ENCODE data around the gene MIS18A. TPM values are rescaled to one million over a fixed set of nuclear protein-coding genes. Genes with fewer than 3 reads are reported as not detected.

MIS18A gene
- total and polyA plus RNA-seq, 2 donors (not counting 1 experiment from before 2014, with no cell fraction given), result 4.0 to 7.6 TPM

DNA sequence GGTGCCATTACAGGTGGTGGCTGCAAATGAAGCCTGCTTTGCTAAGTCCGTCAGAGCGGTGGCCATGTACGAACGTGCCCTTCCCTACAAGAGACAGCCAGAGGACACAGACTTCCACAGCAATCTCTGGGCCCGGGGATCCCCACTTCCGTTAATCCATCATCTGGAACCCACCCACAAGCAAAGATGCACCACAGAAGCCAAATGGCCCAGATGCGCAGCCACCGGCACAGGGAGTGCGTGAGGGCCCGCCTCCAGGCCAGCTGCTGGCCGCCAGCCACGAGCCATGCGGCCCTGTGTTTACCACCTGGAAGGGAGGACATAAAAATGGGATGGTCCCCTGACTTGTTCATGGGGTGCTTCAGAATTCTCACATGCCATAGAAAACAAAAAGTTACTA lies 41.9 kb upstream of the MIS18A start:
- DNase-seq (ENCODE audit: low read depth in 2 of 2), result no peak
- no peak overlapping the region for H3K27ac ChIP-seq (ENCODE audit: insufficient read depth, low read length)
- H3K4me2 ChIP-seq (ENCODE audit: extremely low read depth, insufficient read depth, low read length), result no peak overlapping the region
- no peaks in the 10 kb centered on the region for H3K4me1 ChIP-seq (ENCODE audit: control insufficient read depth, extremely low read depth, insufficient read depth, low read length)
- H3K4me3 ChIP-seq (replicated peaks in 1 of 4; ENCODE audit: control extremely low read depth in 1 of 4, insufficient read depth in 1 of 4, low read depth in 3 of 4, low read length in 4 of 4), result no peak overlapping the region
- H2AFZ ChIP-seq (ENCODE audit: low read length), result no peak overlapping the region
- H3K79me2 ChIP-seq (ENCODE audit: control insufficient read depth, insufficient read depth, low read length), result no peaks in the 10 kb centered on the region
- peaks cover 27% of the 10 kb centered on the region for H3K36me3 ChIP-seq (ENCODE audit: control insufficient read depth, insufficient read depth, low read length)
- no peaks in the 10 kb centered on the region for H3K27me3 ChIP-seq (ENCODE audit: control insufficient read depth, insufficient read depth, low read length)
- H4K20me1 ChIP-seq (ENCODE audit: control insufficient read depth, extremely low read depth, insufficient read depth, low read length), result no peaks in the 10 kb centered on the region
- no peak overlapping the region for H3K9ac ChIP-seq (ENCODE audit: insufficient read depth, low read length)
- H3K9me3 ChIP-seq (ENCODE audit: control insufficient read depth, insufficient read depth, low read depth, low read length), result no peaks in the 10 kb centered on the region
- no peak for TF ChIP-seq EZH2 (IDR thresholded peaks at IDR 0.05; ENCODE audit: low read length, missing control alignments)
- TF ChIP-seq, protein P1, sequence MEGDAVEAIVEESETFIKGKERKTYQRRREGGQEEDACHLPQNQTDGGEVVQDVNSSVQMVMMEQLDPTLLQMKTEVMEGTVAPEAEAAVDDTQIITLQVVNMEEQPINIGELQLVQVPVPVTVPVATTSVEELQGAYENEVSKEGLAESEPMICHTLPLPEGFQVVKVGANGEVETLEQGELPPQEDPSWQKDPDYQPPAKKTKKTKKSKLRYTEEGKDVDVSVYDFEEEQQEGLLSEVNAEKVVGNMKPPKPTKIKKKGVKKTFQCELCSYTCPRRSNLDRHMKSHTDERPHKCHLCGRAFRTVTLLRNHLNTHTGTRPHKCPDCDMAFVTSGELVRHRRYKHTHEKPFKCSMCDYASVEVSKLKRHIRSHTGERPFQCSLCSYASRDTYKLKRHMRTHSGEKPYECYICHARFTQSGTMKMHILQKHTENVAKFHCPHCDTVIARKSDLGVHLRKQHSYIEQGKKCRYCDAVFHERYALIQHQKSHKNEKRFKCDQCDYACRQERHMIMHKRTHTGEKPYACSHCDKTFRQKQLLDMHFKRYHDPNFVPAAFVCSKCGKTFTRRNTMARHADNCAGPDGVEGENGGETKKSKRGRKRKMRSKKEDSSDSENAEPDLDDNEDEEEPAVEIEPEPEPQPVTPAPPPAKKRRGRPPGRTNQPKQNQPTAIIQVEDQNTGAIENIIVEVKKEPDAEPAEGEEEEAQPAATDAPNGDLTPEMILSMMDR (conservative IDR thresholded peaks at IDR 0.05 in 1 of 2, IDR thresholded peaks at IDR 0.05 in 1 of 2; ENCODE audit: low read depth in 1 of 2, low read length in 2 of 2), result no peak

DNA sequence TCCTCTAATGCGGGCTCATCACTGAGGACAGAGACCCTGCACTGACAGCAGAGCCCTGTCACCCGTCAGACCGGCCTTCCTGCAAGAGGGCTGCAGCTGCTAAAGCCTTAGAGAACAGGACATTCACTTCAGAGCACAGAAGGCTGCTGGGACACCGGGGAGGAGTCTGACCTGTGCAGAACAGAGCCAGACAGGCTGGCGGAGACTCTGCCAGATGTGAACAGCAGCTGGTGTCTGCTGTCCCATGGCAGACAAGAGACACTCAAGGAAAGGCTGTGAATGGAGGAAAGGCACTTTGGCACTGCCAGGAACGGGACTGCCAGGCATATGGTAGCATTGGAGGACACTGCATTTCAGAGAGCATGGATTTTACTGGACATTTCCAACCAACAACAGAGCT lies 41.2 kb upstream of the MIS18A start:
- Histone ChIP-seq H3K27ac (ENCODE audit: insufficient read depth, low read length) (no peak overlapping the region), H3K36me3 (ENCODE audit: control insufficient read depth, insufficient read depth, low read length) (peaks cover 26% of the 10 kb centered on the region), H3K4me1 (ENCODE audit: control insufficient read depth, extremely low read depth, insufficient read depth, low read length) (no peaks in the 10 kb centered on the region), H3K4me2 (ENCODE audit: extremely low read depth, insufficient read depth, low read length) (no peak overlapping the region), H3K4me3 (replicated peaks in 1 of 4; ENCODE audit: control extremely low read depth in 1 of 4, insufficient read depth in 1 of 4, low read depth in 3 of 4, low read length in 4 of 4) (no peak overlapping the region), H3K27me3 (ENCODE audit: control insufficient read depth, insufficient read depth, low read length) (no peaks in the 10 kb centered on the region), H3K9me3 (ENCODE audit: control insufficient read depth, insufficient read depth, low read depth, low read length) (no peaks in the 10 kb centered on the region), H4K20me1 (ENCODE audit: control insufficient read depth, extremely low read depth, insufficient read depth, low read length) (no peaks in the 10 kb centered on the region), H3K79me2 (ENCODE audit: control insufficient read depth, insufficient read depth, low read length) (no peaks in the 10 kb centered on the region), H3K9ac (ENCODE audit: insufficient read depth, low read length) (no peak overlapping the region), H2AFZ (ENCODE audit: low read length) (no peak overlapping the region)
- TF ChIP-seq, protein P1 (conservative IDR thresholded peaks at IDR 0.05 in 1 of 2, IDR thresholded peaks at IDR 0.05 in 1 of 2; ENCODE audit: low read depth in 1 of 2, low read length in 2 of 2), result no peak
- TF ChIP-seq EZH2 (IDR thresholded peaks at IDR 0.05; ENCODE audit: low read length, missing control alignments), result no peak
- DNase-seq (ENCODE audit: low read depth in 2 of 2), result no peak

DNA sequence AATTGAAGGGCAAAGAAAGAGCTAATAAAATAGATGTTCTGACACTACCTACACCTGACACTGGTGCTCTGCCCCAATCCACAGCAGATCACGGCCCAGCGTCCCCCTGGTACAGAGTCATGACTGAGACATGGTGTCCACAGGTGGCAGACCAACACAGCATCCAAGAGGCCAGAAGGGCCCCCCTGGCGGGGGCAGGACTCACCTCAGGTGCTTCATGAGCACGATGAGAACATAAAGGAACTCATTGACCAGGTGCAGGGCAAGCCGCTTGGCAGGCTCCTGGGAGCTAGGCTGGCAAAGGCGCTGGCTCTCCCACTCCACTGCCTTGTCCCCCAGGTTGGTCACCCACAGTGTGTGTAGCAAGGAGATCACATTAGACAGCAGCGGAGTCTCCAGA lies 40.2 kb upstream of the MIS18A start:
- Histone ChIP-seq H2AFZ (ENCODE audit: low read length) (no peak overlapping the region), H4K20me1 (ENCODE audit: control insufficient read depth, extremely low read depth, insufficient read depth, low read length) (no peaks in the 10 kb centered on the region), H3K9me3 (ENCODE audit: control insufficient read depth, insufficient read depth, low read depth, low read length) (no peaks in the 10 kb centered on the region), H3K36me3 (ENCODE audit: control insufficient read depth, insufficient read depth, low read length) (peaks cover 21% of the 10 kb centered on the region), H3K27me3 (ENCODE audit: control insufficient read depth, insufficient read depth, low read length) (no peaks in the 10 kb centered on the region), H3K9ac (ENCODE audit: insufficient read depth, low read length) (no peak overlapping the region), H3K27ac (ENCODE audit: insufficient read depth, low read length) (no peak overlapping the region), H3K79me2 (ENCODE audit: control insufficient read depth, insufficient read depth, low read length) (no peaks in the 10 kb centered on the region), H3K4me3 (replicated peaks in 1 of 4; ENCODE audit: control extremely low read depth in 1 of 4, insufficient read depth in 1 of 4, low read depth in 3 of 4, low read length in 4 of 4) (no peak overlapping the region), H3K4me2 (ENCODE audit: extremely low read depth, insufficient read depth, low read length) (no peak overlapping the region), H3K4me1 (ENCODE audit: control insufficient read depth, extremely low read depth, insufficient read depth, low read length) (no peaks in the 10 kb centered on the region)
- TF ChIP-seq EZH2 (IDR thresholded peaks at IDR 0.05; ENCODE audit: low read length, missing control alignments), result no peak
- TF ChIP-seq, protein P1 (conservative IDR thresholded peaks at IDR 0.05 in 1 of 2, IDR thresholded peaks at IDR 0.05 in 1 of 2; ENCODE audit: low read depth in 1 of 2, low read length in 2 of 2), result no peak
- DNase-seq (ENCODE audit: low read depth in 2 of 2), result no peak

Measured in fibroblast of lung (primary cell).